ENCODE measurements around the gene VIPR2. TPM values are rescaled to one million over a fixed set of nuclear protein-coding genes. Genes with fewer than 3 reads are reported as not detected.

Gene VIPR2
- total RNA-seq, 1 experiment from 2014 or later = not detected

- peaks cover 3% of the 10 kb centered on the region for H3K4me1 ChIP-seq (ENCODE audit: insufficient read depth, low read length, poor library complexity, severe bottlenecking)
- intact Hi-C loops (cut with micrococcal nuclease; ENCODE audit: unreplicated experiment) = no loop called here
- peaks cover 10% of the 10 kb centered on the region for H3K27me3 ChIP-seq (replicated peaks; ENCODE audit: insufficient read depth, low read depth, low read length, poor library complexity)
- DNase-seq (ENCODE audit: low spot score) = no peak
- BruUV-seq (replicated peaks) = no TSS peak
- no peak for TF ChIP-seq EZH2 (IDR thresholded peaks at IDR 0.05; ENCODE audit: borderline replicate concordance, low read depth, low read length, poor library complexity, severe bottlenecking)
- TF ChIP-seq, protein P1, sequence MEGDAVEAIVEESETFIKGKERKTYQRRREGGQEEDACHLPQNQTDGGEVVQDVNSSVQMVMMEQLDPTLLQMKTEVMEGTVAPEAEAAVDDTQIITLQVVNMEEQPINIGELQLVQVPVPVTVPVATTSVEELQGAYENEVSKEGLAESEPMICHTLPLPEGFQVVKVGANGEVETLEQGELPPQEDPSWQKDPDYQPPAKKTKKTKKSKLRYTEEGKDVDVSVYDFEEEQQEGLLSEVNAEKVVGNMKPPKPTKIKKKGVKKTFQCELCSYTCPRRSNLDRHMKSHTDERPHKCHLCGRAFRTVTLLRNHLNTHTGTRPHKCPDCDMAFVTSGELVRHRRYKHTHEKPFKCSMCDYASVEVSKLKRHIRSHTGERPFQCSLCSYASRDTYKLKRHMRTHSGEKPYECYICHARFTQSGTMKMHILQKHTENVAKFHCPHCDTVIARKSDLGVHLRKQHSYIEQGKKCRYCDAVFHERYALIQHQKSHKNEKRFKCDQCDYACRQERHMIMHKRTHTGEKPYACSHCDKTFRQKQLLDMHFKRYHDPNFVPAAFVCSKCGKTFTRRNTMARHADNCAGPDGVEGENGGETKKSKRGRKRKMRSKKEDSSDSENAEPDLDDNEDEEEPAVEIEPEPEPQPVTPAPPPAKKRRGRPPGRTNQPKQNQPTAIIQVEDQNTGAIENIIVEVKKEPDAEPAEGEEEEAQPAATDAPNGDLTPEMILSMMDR (conservative IDR thresholded peaks at IDR 0.05; ENCODE audit: low read depth, low read length) = no peak
- H3K4me3 ChIP-seq (ENCODE audit: low read depth, low read length, poor library complexity, severe bottlenecking) = no peak overlapping the region
- H3K36me3 ChIP-seq (ENCODE audit: insufficient read depth, low read length, poor library complexity, severe bottlenecking) = no peaks in the 10 kb centered on the region
- H3K27ac ChIP-seq (ENCODE audit: low read depth, low read length, poor library complexity, severe bottlenecking) = no peak overlapping the region
- POLR2A ChIA-PET (ENCODE audit: low non-redundant PET) = no interaction called here
- CTCF ChIA-PET = no interaction called here
- no peaks in the 10 kb centered on the region for H3K9me3 ChIP-seq (ENCODE audit: low read depth, low read length, poor library complexity, severe bottlenecking)
Measured at GRCh38 chr7:159040912-159041711, 103.6 kb downstream of the VIPR2 start.

DNA sequence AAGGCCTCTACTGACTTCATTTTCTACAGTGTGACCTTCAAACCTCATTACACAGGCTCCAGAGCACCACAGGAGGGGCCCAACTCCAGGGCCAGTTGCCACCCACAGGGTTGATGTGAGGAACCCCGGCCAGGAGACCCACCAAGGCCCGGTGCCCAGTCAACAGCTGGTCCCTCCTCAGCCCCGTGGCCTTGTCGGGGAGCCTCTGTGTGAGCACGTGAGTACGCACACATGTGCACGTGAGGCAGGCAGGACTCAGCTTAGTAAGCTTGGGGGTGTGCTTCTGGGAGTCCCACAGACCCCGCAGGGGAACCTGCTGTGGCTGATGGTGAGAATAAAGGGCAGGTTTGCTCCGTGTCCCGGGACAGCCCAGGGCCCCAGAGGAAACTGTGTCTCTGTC, 104.5 kb downstream of the VIPR2 start:
- H3K36me3 ChIP-seq (ENCODE audit: insufficient read depth, low read length, poor library complexity, severe bottlenecking) = no peaks in the 10 kb centered on the region
- TF ChIP-seq, protein P1 (conservative IDR thresholded peaks at IDR 0.05; ENCODE audit: low read depth, low read length) = no peak
- TF ChIP-seq EZH2 (IDR thresholded peaks at IDR 0.05; ENCODE audit: borderline replicate concordance, low read depth, low read length, poor library complexity, severe bottlenecking) = no peak
- CTCF ChIA-PET = no interaction called here
- no peak overlapping the region for H3K27ac ChIP-seq (ENCODE audit: low read depth, low read length, poor library complexity, severe bottlenecking)
- H3K4me1 ChIP-seq (ENCODE audit: insufficient read depth, low read length, poor library complexity, severe bottlenecking) = peaks cover 3% of the 10 kb centered on the region
- intact Hi-C loops (cut with micrococcal nuclease; ENCODE audit: unreplicated experiment) = no loop called here
- POLR2A ChIA-PET (ENCODE audit: low non-redundant PET) = no interaction called here
- BruUV-seq (replicated peaks) = no TSS peak
- peaks cover 8% of the 10 kb centered on the region for H3K27me3 ChIP-seq (replicated peaks; ENCODE audit: insufficient read depth, low read depth, low read length, poor library complexity)
- no peaks in the 10 kb centered on the region for H3K9me3 ChIP-seq (ENCODE audit: low read depth, low read length, poor library complexity, severe bottlenecking)
- no peak for DNase-seq (ENCODE audit: low spot score)
- no peak overlapping the region for H3K4me3 ChIP-seq (ENCODE audit: low read depth, low read length, poor library complexity, severe bottlenecking)

- ChIA-PET CTCF (no interaction called here), POLR2A (ENCODE audit: low non-redundant PET) (no interaction called here)
- no peak for DNase-seq (ENCODE audit: low spot score)
- no TSS peak for BruUV-seq (replicated peaks)
- H3K4me1 ChIP-seq (ENCODE audit: insufficient read depth, low read length, poor library complexity, severe bottlenecking) = peaks cover 3% of the 10 kb centered on the region
- H3K4me3 ChIP-seq (ENCODE audit: low read depth, low read length, poor library complexity, severe bottlenecking) = no peak overlapping the region
- H3K36me3 ChIP-seq (ENCODE audit: insufficient read depth, low read length, poor library complexity, severe bottlenecking) = no peaks in the 10 kb centered on the region
- no peak overlapping the region for H3K27ac ChIP-seq (ENCODE audit: low read depth, low read length, poor library complexity, severe bottlenecking)
- H3K9me3 ChIP-seq (ENCODE audit: low read depth, low read length, poor library complexity, severe bottlenecking) = no peaks in the 10 kb centered on the region
- intact Hi-C loops (cut with micrococcal nuclease; ENCODE audit: unreplicated experiment) = no loop called here
- peaks cover 8% of the 10 kb centered on the region for H3K27me3 ChIP-seq (replicated peaks; ENCODE audit: insufficient read depth, low read depth, low read length, poor library complexity)
- TF ChIP-seq, protein P1 (conservative IDR thresholded peaks at IDR 0.05; ENCODE audit: low read depth, low read length) = no peak
- TF ChIP-seq EZH2 (IDR thresholded peaks at IDR 0.05; ENCODE audit: borderline replicate concordance, low read depth, low read length, poor library complexity, severe bottlenecking) = no peak
Measured at GRCh38 chr7:159039716-159040115, 105.0 kb downstream of the VIPR2 start.
